GM23338 (cell line): ENCODE measurements around the gene TSPYL2. TPM values are rescaled to one million over a fixed set of nuclear protein-coding genes. Genes with fewer than 3 reads are reported as not detected.

Experiments
- ATAC-seq: fragments of 200-7000 bp; cut with Tn5 transposase; 3 replicates; pipeline ENCODE4 v1.9.1; 2020
- DNase-seq: peaks from one replicate; pipeline ENCODE4 v3.0.0-alpha.2; 2015; ENCODE audit warnings: low spot score
- H2AFZ ChIP-seq: fragments of 200-600 bp; sonication (generic); 2 replicates; pipeline ENCODE4 v1.8.0; 2016; ENCODE audit warnings: antibody characterized with exemption, mild to moderate bottlenecking, moderate library complexity
- H3F3A ChIP-seq: fragments of 200-600 bp; sonication (generic); replicated peaks from 2 replicates; pipeline ENCODE4 v1.8.0; 2017; ENCODE audit warnings: antibody characterized with exemption, mixed run types, low read depth
- H3K27ac ChIP-seq: fragments of 200-600 bp; sonication (generic); 2 replicates; pipeline ENCODE4 v1.6.1; 2016; ENCODE audit warnings: low read depth
- H3K27me3 ChIP-seq: fragments of 200-600 bp; sonication (generic); 2 replicates; pipeline ENCODE4 v1.8.0; 2016; ENCODE audit warnings: mild to moderate bottlenecking, mixed run types, moderate library complexity; ENCODE audit not compliant: insufficient read depth
- H3K36me3 ChIP-seq: fragments of 200-600 bp; sonication (generic); 2 replicates; pipeline ENCODE4 v1.8.0; 2016; ENCODE audit warnings: mild to moderate bottlenecking; ENCODE audit not compliant: insufficient read depth
- H3K4me1 ChIP-seq: fragments of 200-600 bp; sonication (generic); 2 replicates; pipeline ENCODE4 v1.8.0; 2016; ENCODE audit warnings: mild to moderate bottlenecking, moderate library complexity; ENCODE audit not compliant: insufficient read depth
- H3K4me2 ChIP-seq: fragments of 200-600 bp; sonication (generic); 2 replicates; pipeline ENCODE4 v1.7.1; 2017; ENCODE audit warnings: mixed run types
- H3K4me3 ChIP-seq: fragments of 200-600 bp; sonication (generic); 2 replicates; pipeline ENCODE4 v1.6.1; 2016; ENCODE audit warnings: mixed run types
- H3K79me2 ChIP-seq: fragments of 200-600 bp; sonication (generic); replicated peaks from 2 replicates; pipeline ENCODE4 v1.8.0; 2017; ENCODE audit warnings: mild to moderate bottlenecking; ENCODE audit not compliant: insufficient read depth
- H3K9me2 ChIP-seq: fragments of 200-600 bp; sonication (generic); 2 replicates; pipeline ENCODE4 v1.8.0; 2017; ENCODE audit not compliant: insufficient read depth
- H4K20me1 ChIP-seq: fragments of 200-600 bp; sonication (generic); replicated peaks from 2 replicates; pipeline ENCODE4 v1.8.0; 2017; ENCODE audit warnings: mild to moderate bottlenecking; ENCODE audit not compliant: insufficient read depth
- H3K27ac Mint-ChIP-seq: 2 replicates; pipeline ENCODE4 v1.8.0; 2020; ENCODE audit warnings: inconsistent platforms, mild to moderate bottlenecking, moderate library complexity, mixed read lengths
- H3K27me3 Mint-ChIP-seq: 3 replicates; pipeline ENCODE4 v1.8.0; 2022; ENCODE audit warnings: low read depth, mild to moderate bottlenecking, moderate library complexity, mixed read lengths, inconsistent platforms; ENCODE audit not compliant: insufficient read depth, poor library complexity
- H3K36me3 Mint-ChIP-seq: 3 replicates; pipeline ENCODE4 v1.8.0; 2021; ENCODE audit warnings: low read depth, mild to moderate bottlenecking, inconsistent platforms, moderate library complexity, mixed read lengths
- H3K4me1 Mint-ChIP-seq: 3 replicates; pipeline ENCODE4 v1.8.0; 2020; ENCODE audit warnings: mild to moderate bottlenecking, inconsistent platforms, mixed read lengths
- H3K4me3 Mint-ChIP-seq: 3 replicates; pipeline ENCODE4 v1.8.0; 2021; ENCODE audit warnings: moderate library complexity, mild to moderate bottlenecking, inconsistent platforms, mixed read lengths
- H3K9me3 Mint-ChIP-seq: 3 replicates; pipeline ENCODE4 v1.8.0; 2020; ENCODE audit warnings: moderate library complexity, mild to moderate bottlenecking, inconsistent platforms, mixed read lengths
- CTCF ChIP-seq, 2 experiments: fragments of 200-600 bp in 1 of 2; sonication (generic) in 1 of 2; conservative IDR thresholded peaks; 2 replicates each; pipeline versions ENCODE4 v1.5.1 to v1.6.1; 2016 to 2017; ENCODE audit warnings: antibody characterized with exemption in 2 of 2, low read depth in 2 of 2, mild to moderate bottlenecking in 2 of 2, moderate library complexity in 1 of 2
- EZH2 ChIP-seq: fragments of 200-600 bp; sonication (generic); IDR thresholded peaks from one replicate; pipeline ENCODE4 v1.8.0; 2017; ENCODE audit warnings: antibody characterized with exemption, mild to moderate bottlenecking, low read depth; ENCODE audit not compliant: unreplicated experiment
- JUNB ChIP-seq: IDR thresholded peaks from one replicate; pipeline ENCODE4 v1.6.1; 2016; ENCODE audit warnings: antibody characterized with exemption; ENCODE audit not compliant: unreplicated experiment
- REST ChIP-seq: IDR thresholded peaks from one replicate; pipeline ENCODE4 v1.6.1; 2018; ENCODE audit warnings: antibody characterized with exemption; ENCODE audit not compliant: unreplicated experiment
- ZNF462 ChIP-seq: fragments of 250-450 bp; sonication (Bioruptor Pico); IDR thresholded peaks from 2 replicates; pipeline ENCODE4 v1.5.0; 2020; ENCODE audit warnings: mild to moderate bottlenecking, moderate library complexity
- polyA plus RNA-seq: library from polyadenylated mRNA; unstranded; fragments of >200 nt; fragmentation: Nextera tagmentation; extraction: Ambion mirVana; gene quantifications from 2 replicates; pipeline ENCODE4 v1.2.1, GENCODE V29; 2016
- total RNA-seq: library from RNA; depleted of rRNA; stranded (reverse); fragments of >200 nt; shearing (Covaris generic); gene quantifications from 2 replicates; pipeline ENCODE4 v1.2.3, GENCODE V29; 2014

Gene TSPYL2
- total and polyA plus RNA-seq, 2 experiments from 2014 or later, result 13.4 TPM

GRCh38 chrX:53084043-53084570, 1.9 kb downstream of the TSPYL2 start:
- H3K27ac Mint-ChIP-seq, result no peak overlapping the region
- H3K4me3 ChIP-seq, result no peak overlapping the region

GRCh38 chrX:53084863-53085262, 2.7 kb downstream of the TSPYL2 start:
- Histone ChIP-seq H3K4me1 (peaks cover 7% of the 10 kb centered on the region), H3K27me3 (peaks cover 8% of the 10 kb centered on the region; the same call in 1 of the 2 replicates), H3K36me3 (no peaks in the 10 kb centered on the region), H3K9me2 (no peaks in the 10 kb centered on the region), H3F3A (no peaks in the 10 kb centered on the region), H4K20me1 (no peaks in the 10 kb centered on the region; the same call in 1 of the 2 replicates), H2AFZ (no peak overlapping the region), H3K27ac (no peak overlapping the region), H3K79me2 (0 out of 2 replicates have a peak, but pooled peaks cover 4% of the 10 kb centered on the region), H3K4me2 (no peak overlapping the region), H3K4me3 (no peak overlapping the region)
- Mint-ChIP-seq H3K9me3 (no peaks in the 10 kb centered on the region; the same call in 1 of the 3 replicates), H3K27ac (no peak overlapping the region), H3K4me1 (peaks cover 18% of the 10 kb centered on the region), H3K36me3 (peaks cover 52% of the 10 kb centered on the region), H3K4me3 (no peak overlapping the region), H3K27me3 (peaks cover 10% of the 10 kb centered on the region)
- DNase-seq, result no peak
- ATAC-seq, result no peak
- TF ChIP-seq ZNF462 (CRISPR knock-in tag) (no peak), EZH2 (no peak), JUNB (no peak), CTCF (conservative IDR thresholded peaks at IDR 0.05; ENCODE audit: low read depth in 2 of 2) (no peak)

More at GRCh38 chrX:53084043-53084570, 1.9 kb downstream of the TSPYL2 start:
- peaks cover 11% of the 10 kb centered on the region for H3K27me3 Mint-ChIP-seq
- H3K4me1 ChIP-seq, result peaks cover 7% of the 10 kb centered on the region
- peaks cover 8% of the 10 kb centered on the region; the same call in 1 of the 2 replicates for H3K27me3 ChIP-seq
- peaks cover 52% of the 10 kb centered on the region for H3K36me3 Mint-ChIP-seq
- no peak for DNase-seq
- H3F3A ChIP-seq, result no peaks in the 10 kb centered on the region
- H3K79me2 ChIP-seq, result 0 out of 2 replicates have a peak, but pooled peaks cover 4% of the 10 kb centered on the region
- H3K4me3 Mint-ChIP-seq, result peak overlapping the region; percentile 40; the same call in 1 of the 3 replicates
- H3K36me3 ChIP-seq, result no peaks in the 10 kb centered on the region
- no peak overlapping the region for H2AFZ ChIP-seq
- no peaks in the 10 kb centered on the region; the same call in 1 of the 2 replicates for H4K20me1 ChIP-seq
- no peak overlapping the region for H3K27ac ChIP-seq
- no peaks in the 10 kb centered on the region for H3K9me2 ChIP-seq
- no peak for ATAC-seq
- no peak overlapping the region for H3K4me2 ChIP-seq
- no peaks in the 10 kb centered on the region; the same call in 1 of the 3 replicates for H3K9me3 Mint-ChIP-seq
- no peak for TF ChIP-seq REST
- peaks cover 22% of the 10 kb centered on the region for H3K4me1 Mint-ChIP-seq
